ENCODE measurements around the gene MGAT1. TPM values are rescaled to one million over a fixed set of nuclear protein-coding genes. Genes with fewer than 3 reads are reported as not detected.
A peak's percentile ranks its signal among the peaks of the same experiment; 100 is the strongest.

The MGAT1 gene
- total RNA-seq, 1 experiment from 2014 or later = 72.7 TPM

DNA sequence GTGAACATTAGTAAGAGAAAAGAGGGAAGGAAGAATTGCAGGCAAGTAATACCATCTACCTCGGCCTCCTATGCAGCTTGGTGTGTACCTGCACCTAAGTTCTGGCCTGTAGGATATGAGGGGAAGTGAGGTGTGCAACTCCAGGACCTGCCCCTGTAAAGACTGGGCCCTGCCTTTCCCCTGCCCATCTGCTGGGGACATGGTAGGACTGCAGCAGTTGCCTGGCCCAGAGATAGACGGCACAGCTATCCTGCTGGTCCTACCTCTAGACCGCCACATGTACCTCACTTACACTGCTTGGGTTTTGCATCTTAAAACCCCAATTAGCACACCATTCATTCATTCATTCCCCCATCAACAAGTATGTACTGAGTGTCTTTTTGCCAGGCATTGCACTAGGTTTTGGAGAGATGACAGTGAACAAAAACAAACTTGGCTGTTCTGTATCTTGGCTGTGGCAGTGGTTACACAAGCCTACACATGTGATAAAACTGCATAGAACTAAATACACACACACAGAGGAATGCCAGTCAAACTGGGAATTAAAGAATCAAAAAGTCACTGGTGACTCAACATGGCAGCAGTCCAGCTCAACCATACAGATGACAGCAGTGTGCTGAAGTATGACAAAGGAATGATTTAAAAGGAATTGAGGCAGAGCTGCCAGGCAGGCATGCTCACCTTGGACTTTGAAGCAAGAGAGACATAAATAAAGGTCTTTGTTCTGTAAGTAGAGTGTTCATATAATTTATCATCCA lies 23.3 kb upstream of the MGAT1 start:
- Mint-ChIP-seq H3K4me1 (peaks cover 17 to 20% of the 10 kb centered on the region in 2 experiments), H3K9me3 (peaks cover 30 to 33% of the 10 kb centered on the region in 2 experiments), H3K27me3 (ENCODE audit: low read depth) (peaks cover 78% of the 10 kb centered on the region), H3K27ac (peak overlapping the region in 1 of 3 experiments; percentile 6; a peak in 1 of 7 replicates), H3K36me3 (ENCODE audit: insufficient read depth in 1 of 3, low read depth in 3 of 3) (peaks cover 20 to 22% (median 21%) of the 10 kb centered on the region in 3 experiments), H3K4me3 (no peak overlapping the region)
- Histone ChIP-seq H3K4me2 (ENCODE audit: insufficient read depth, insufficient read length, low read length) (no peak overlapping the region), H4K20me1 (ENCODE audit: control insufficient read depth, insufficient read depth, insufficient read length) (no peaks in the 10 kb centered on the region), H4K5ac (ENCODE audit: insufficient read length, low read depth, low read length) (no peak overlapping the region), H2AK5ac (ENCODE audit: insufficient read length, low read length) (no peak overlapping the region), H3K27me3 (ENCODE audit: insufficient read depth, low read length) (peaks cover 9% of the 10 kb centered on the region), H2BK20ac (ENCODE audit: low read depth, low read length, poor library complexity, severe bottlenecking) (no peak overlapping the region), H3K18ac (ENCODE audit: insufficient read length, low read depth, low read length) (no peak overlapping the region), H3K79me2 (ENCODE audit: insufficient read depth, low read length) (no peaks in the 10 kb centered on the region), H3K56ac (ENCODE audit: insufficient read length, low read depth, low read length) (no peak overlapping the region), H2AFZ (ENCODE audit: low read length) (no peak overlapping the region), H2BK120ac (ENCODE audit: low read depth, low read length, poor library complexity, severe bottlenecking) (no peak overlapping the region), H3K4ac (ENCODE audit: low read depth, low read length) (no peak overlapping the region), H2BK15ac (ENCODE audit: low read depth, low read length) (no peak overlapping the region), H4K91ac (ENCODE audit: insufficient read length, low read depth, low read length) (no peak overlapping the region), H4K8ac (replicated peaks; ENCODE audit: insufficient read length, low read depth, low read length) (no peak overlapping the region), H3K9me3 (ENCODE audit: control insufficient read depth, low read depth, low read length) (peaks cover 9% of the 10 kb centered on the region), H3K23me2 (ENCODE audit: insufficient read length, low read depth, low read length, poor library complexity, severe bottlenecking) (peaks cover 5% of the 10 kb centered on the region), H3K14ac (ENCODE audit: insufficient read depth, low read length) (no peak overlapping the region), H3K23ac (ENCODE audit: insufficient read length, low read depth, low read length) (no peak overlapping the region), H2BK5ac (ENCODE audit: insufficient read length, low read length) (no peak overlapping the region), H2BK12ac (ENCODE audit: insufficient read length, low read depth, low read length) (no peak overlapping the region), H3K9ac (ENCODE audit: extremely low read depth, insufficient read length, low read length) (no peak overlapping the region), H3K4me1 (ENCODE audit: insufficient read depth, low read length) (no peaks in the 10 kb centered on the region), H3K79me1 (ENCODE audit: insufficient read depth, low read depth, low read length, poor library complexity, severe bottlenecking) (no peaks in the 10 kb centered on the region), H3T11ph (ENCODE audit: low read length) (no peak overlapping the region), H3K27ac (ENCODE audit: insufficient read length, low read depth, low read length) (no peak overlapping the region)
- WGBS (ENCODE audit: extremely low coverage, insufficient read length, low lambda C conversion rate) = no CpG with 5 or more reads among the region's 3 CpGs
- TF ChIP-seq CTCF (conservative IDR thresholded peaks at IDR 0.05) = no peak
- no peak for DNase-seq
